Measurements from ENCODE around the gene ARHGEF6. TPM values are rescaled to one million over a fixed set of nuclear protein-coding genes. Genes with fewer than 3 reads are reported as not detected.
"Not testable (repeated sequence)": the region's sequence is repeated elsewhere in the genome, so short reads cannot be mapped to it uniquely, and the experiment has no call there.

The ARHGEF6 gene
- total and polyA plus RNA-seq, 3 donors from 2014 or later: 5.7 to 7.0 (median 6.8) TPM

DNA sequence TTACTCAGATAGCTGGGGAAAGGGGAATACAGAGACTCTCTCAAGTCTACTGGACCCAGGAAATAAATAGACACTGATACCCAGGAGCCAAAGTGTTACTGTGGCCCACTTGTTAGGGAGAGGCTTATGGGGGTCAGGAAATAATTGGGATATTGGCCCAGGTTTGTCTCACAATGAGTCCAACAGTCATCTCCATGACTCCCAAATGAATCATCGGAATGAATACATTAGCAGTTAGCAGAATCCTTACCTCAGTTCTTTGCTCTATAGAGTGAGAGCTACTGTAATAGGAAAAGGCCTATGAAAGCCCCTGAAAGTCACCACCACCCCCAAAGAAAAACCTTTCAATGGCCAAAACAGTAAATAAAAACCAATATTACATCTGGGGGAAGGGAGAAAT, 42.4 kb upstream of the ARHGEF6 start:
- intact Hi-C loops (cut with DNase I; ENCODE audit: low total_unique reads): no loop called here
- Histone ChIP-seq H3K9me3 (no peaks in the 10 kb centered on the region), H3K4me3 (no peak overlapping the region), H3K27me3 (no peaks in the 10 kb centered on the region), H3K36me3 (ENCODE audit: low read depth, missing control alignments) (no peaks in the 10 kb centered on the region), H3K4me1 (no peaks in the 10 kb centered on the region), H3K27ac (no peak overlapping the region)
- no peak for TF ChIP-seq CTCF (IDR thresholded peaks at IDR 0.05)
- TF ChIP-seq POLR2A (IDR thresholded peaks at IDR 0.05): no peak
- DNase-seq: no peak
- 82% methylated on average over 1 of the region's 1 CpG; no CpG with 5 or more reads in 1 of the 2 donors for WGBS, 2 donors

- H3K9me3 ChIP-seq: no peaks in the 10 kb centered on the region
- DNase-seq: no peak
- TF ChIP-seq POLR2A (IDR thresholded peaks at IDR 0.05) (no peak), CTCF (IDR thresholded peaks at IDR 0.05) (no peak)
- intact Hi-C loops (cut with DNase I; ENCODE audit: low total_unique reads): no loop called here
- H3K36me3 ChIP-seq (ENCODE audit: low read depth, missing control alignments): no peaks in the 10 kb centered on the region
- no peaks in the 10 kb centered on the region for H3K27me3 ChIP-seq
- H3K4me3 ChIP-seq: no peak overlapping the region
- WGBS, 2 donors: 84 to 85% methylated on average over 4 to 5 of the region's 5 CpGs
- no peak overlapping the region for H3K27ac ChIP-seq
- H3K4me1 ChIP-seq: no peaks in the 10 kb centered on the region
Measured at GRCh38 chrX:136822337-136823095, 41.8 kb upstream of the ARHGEF6 start.

- H3K9me3 ChIP-seq; H3K27me3 ChIP-seq; H3K36me3 ChIP-seq (ENCODE audit: low read depth, missing control alignments); DNase-seq; H3K4me3 ChIP-seq; H3K27ac ChIP-seq; intact Hi-C loops (cut with DNase I; ENCODE audit: low total_unique reads); H3K4me1 ChIP-seq: not testable (repeated sequence)
- 97 to 100% methylated on average over 3 to 9 of the region's 9 CpGs for WGBS, 2 donors
Measured at GRCh38 chrX:136819756-136820155, 39.0 kb upstream of the ARHGEF6 start.

GRCh38 chrX:136819031-136819703, 38.4 kb upstream of the ARHGEF6 start:
- no peak for TF ChIP-seq POLR2A (IDR thresholded peaks at IDR 0.05)
- no peak for TF ChIP-seq CTCF (IDR thresholded peaks at IDR 0.05)
- Histone ChIP-seq H3K36me3 (ENCODE audit: low read depth, missing control alignments) (no peaks in the 10 kb centered on the region), H3K9me3 (no peaks in the 10 kb centered on the region), H3K27ac (no peak overlapping the region), H3K4me1 (no peaks in the 10 kb centered on the region), H3K4me3 (no peak overlapping the region), H3K27me3 (no peaks in the 10 kb centered on the region)
- DNase-seq: no peak
- WGBS, 2 donors: 67 to 68% methylated on average over 5 of the region's 5 CpGs
- intact Hi-C loops (cut with DNase I; ENCODE audit: low total_unique reads): no loop called here

DNA sequence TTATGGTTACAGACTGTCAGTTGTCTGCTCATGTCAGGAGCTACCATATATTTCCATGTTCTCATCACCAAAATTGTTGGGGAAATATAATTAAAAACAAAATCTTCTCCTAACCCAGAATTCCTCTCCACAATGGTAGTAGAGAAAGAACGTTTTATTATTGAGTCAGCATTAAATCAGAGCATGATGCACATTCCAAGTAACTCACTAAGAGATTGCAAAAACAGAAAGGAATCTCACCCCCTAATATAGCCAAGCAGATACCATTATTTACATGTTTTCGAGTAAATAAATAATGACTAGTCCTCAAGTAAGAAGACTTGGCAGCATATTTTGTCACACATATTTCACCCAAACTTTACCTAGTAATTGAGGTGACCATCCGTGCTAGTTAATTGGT, 36.2 kb upstream of the ARHGEF6 start:
- no peak for TF ChIP-seq POLR2A (IDR thresholded peaks at IDR 0.05)
- no peak for TF ChIP-seq CTCF (IDR thresholded peaks at IDR 0.05)
- H3K9me3 ChIP-seq: no peaks in the 10 kb centered on the region
- 69 to 77% methylated on average over 3 of the region's 3 CpGs for WGBS, 2 donors
- DNase-seq: no peak
- intact Hi-C loops (cut with DNase I; ENCODE audit: low total_unique reads): no loop called here
- H3K4me1 ChIP-seq: no peaks in the 10 kb centered on the region
- no peak overlapping the region for H3K27ac ChIP-seq
- no peaks in the 10 kb centered on the region for H3K27me3 ChIP-seq
- H3K36me3 ChIP-seq (ENCODE audit: low read depth, missing control alignments): no peaks in the 10 kb centered on the region
- H3K4me3 ChIP-seq: no peak overlapping the region
